Smooth muscle cell (in vitro differentiated cells): ENCODE measurements around the gene SEC24D. TPM values are rescaled to one million over a fixed set of nuclear protein-coding genes. Genes with fewer than 3 reads are reported as not detected.

Experiments used
- DNase-seq: peaks from one replicate; lab custom pipeline; 2025; ENCODE audit not compliant: unreplicated experiment; lab: John Stamatoyannopoulos, UW
- H2AFZ ChIP-seq: fragments of 200-600 bp; sonication (generic); 2 replicates; pipeline ENCODE4 v1.6.0; 2016; ENCODE audit warnings: antibody characterized with exemption, low read depth, mild to moderate bottlenecking
- H3F3A ChIP-seq: fragments of 200-600 bp; sonication (generic); 2 replicates; pipeline ENCODE4 v1.6.0; 2017; ENCODE audit warnings: antibody characterized with exemption, low read depth
- H3K27ac ChIP-seq: fragments of 200-600 bp; sonication (generic); 2 replicates; pipeline ENCODE4 v1.5.1; 2016; ENCODE audit warnings: low read depth, mild to moderate bottlenecking
- H3K27me3 ChIP-seq: fragments of 200-600 bp; sonication (generic); 2 replicates; pipeline ENCODE4 v1.6.1; 2016; ENCODE audit warnings: low read depth, mild to moderate bottlenecking
- H3K36me3 ChIP-seq: fragments of 200-600 bp; sonication (generic); 2 replicates; pipeline ENCODE4 v1.5.1; 2016; ENCODE audit warnings: low read depth
- H3K4me1 ChIP-seq: fragments of 200-600 bp; sonication (generic); 2 replicates; pipeline ENCODE4 v1.5.1; 2016; ENCODE audit warnings: low read depth
- H3K4me2 ChIP-seq: fragments of 200-600 bp; sonication (generic); 2 replicates; pipeline ENCODE4 v1.6.0; 2016; ENCODE audit warnings: mild to moderate bottlenecking
- H3K4me3 ChIP-seq: fragments of 200-600 bp; sonication (generic); 2 replicates; pipeline ENCODE4 v1.5.1; 2016; ENCODE audit warnings: mild to moderate bottlenecking
- H3K79me2 ChIP-seq: fragments of 200-600 bp; sonication (generic); 2 replicates; pipeline ENCODE4 v1.6.0; 2016; ENCODE audit warnings: low read depth, mild to moderate bottlenecking
- H3K9ac ChIP-seq: fragments of 200-600 bp; sonication (generic); 2 replicates; pipeline ENCODE4 v1.6.0; 2016; ENCODE audit warnings: low read depth
- H3K9me3 ChIP-seq: fragments of 200-600 bp; sonication (generic); replicated peaks from 2 replicates; pipeline ENCODE4 v1.5.1; 2016; ENCODE audit warnings: low read depth
- H4K20me1 ChIP-seq: fragments of 200-600 bp; sonication (generic); 2 replicates; pipeline ENCODE4 v1.6.0; 2016; ENCODE audit warnings: low read depth
- CTCF ChIP-seq: fragments of 200-600 bp; sonication (generic); IDR thresholded peaks from 2 replicates; pipeline ENCODE4 v1.5.1; 2017; ENCODE audit warnings: borderline replicate concordance, mild to moderate bottlenecking, antibody characterized with exemption; ENCODE audit not compliant: insufficient read depth, poor library complexity, severe bottlenecking
- WGBS: methylation state at CpG from one replicate; pipeline ENCODE4 v1.1.7; 2016; ENCODE audit warnings: low lambda C conversion rate; 5-methylcytosine and 5-hydroxymethylcytosine counted together
- polyA plus RNA-seq: library from polyadenylated mRNA; unstranded; fragments of >200 nt; fragmentation: Nextera tagmentation; extraction: Ambion mirVana; gene quantifications from 2 replicates; pipeline ENCODE4 v1.2.1, GENCODE V29; 2016
- total RNA-seq: library from RNA; depleted of rRNA; stranded (reverse); fragments of >200 nt; gene quantifications from 2 replicates; pipeline ENCODE4 v1.2.3, GENCODE V29; 2014

The SEC24D gene
- total and polyA plus RNA-seq, 2 experiments from 2014 or later: 163 to 237 TPM

GRCh38 chr4:118680808-118681207 lies 155.1 kb downstream of the SEC24D start:
- H3K79me2 ChIP-seq: peaks cover 3% of the 10 kb centered on the region
- no peaks in the 10 kb centered on the region for H3K36me3 ChIP-seq
- no peak overlapping the region for H3K9ac ChIP-seq
- H3K4me3 ChIP-seq: no peak overlapping the region
- no peak overlapping the region for H2AFZ ChIP-seq
- no peak for TF ChIP-seq CTCF
- no peak overlapping the region for H3K4me2 ChIP-seq
- no peaks in the 10 kb centered on the region for H3K9me3 ChIP-seq
- DNase-seq: no peak
- H3K27me3 ChIP-seq: no peaks in the 10 kb centered on the region
- no peaks in the 10 kb centered on the region for H4K20me1 ChIP-seq
- no peak overlapping the region for H3K27ac ChIP-seq
- H3F3A ChIP-seq: no peaks in the 10 kb centered on the region
- WGBS: 93% methylated on average over 1 of the region's 1 CpG
- H3K4me1 ChIP-seq: no peaks in the 10 kb centered on the region

GRCh38 chr4:118676128-118676527 lies 159.8 kb downstream of the SEC24D start:
- WGBS: 80% methylated on average over 2 of the region's 2 CpGs
- Histone ChIP-seq H3K4me2 (no peak overlapping the region), H3K27me3 (peaks cover 3% of the 10 kb centered on the region), H3K9me3 (no peaks in the 10 kb centered on the region), H3F3A (no peaks in the 10 kb centered on the region), H3K4me3 (no peak overlapping the region), H3K36me3 (no peaks in the 10 kb centered on the region), H2AFZ (no peak overlapping the region), H3K9ac (no peak overlapping the region), H3K27ac (no peak overlapping the region), H4K20me1 (no peaks in the 10 kb centered on the region), H3K4me1 (no peaks in the 10 kb centered on the region), H3K79me2 (no peaks in the 10 kb centered on the region)
- TF ChIP-seq CTCF: no peak
- no peak for DNase-seq

Other genes with a start within 250 kb of the SEC24D start
- gene METTL14, start 150.7 kb downstream of the SEC24D start, total RNA-seq: 22.4 and 38.9 TPM in 2 replicates
- 25.7 and 31.8 TPM in 2 replicates for gene METTL14, start 150.7 kb downstream of the SEC24D start, polyA plus RNA-seq
- 4.2 and 4.5 TPM in 2 replicates for gene SYNPO2, start 52.7 kb upstream of the SEC24D start, total RNA-seq
- gene SYNPO2, start 52.7 kb upstream of the SEC24D start, polyA plus RNA-seq: 0.08 and 0.59 TPM in 2 replicates